ENCODE results near the gene CELSR1. TPM values are rescaled to one million over a fixed set of nuclear protein-coding genes. Genes with fewer than 3 reads are reported as not detected.

Gene CELSR1
- total and polyA plus RNA-seq, 12 donors: 0.11 to 4.3 (median 1.9) TPM

- no peak for DNase-seq
- WGBS, 4 donors: 68 to 81% (median 74%) methylated on average over 16 to 24 of the region's 24 CpGs
- TF ChIP-seq POLR2A (IDR thresholded peaks at IDR 0.05): no peak
- no peak for TF ChIP-seq CTCF (IDR thresholded peaks at IDR 0.05)
- intact Hi-C loops (cut with DNase I): no loop called here
- Histone ChIP-seq H3K9me3 (replicated peaks in 1 of 3) (no peaks in the 10 kb centered on the region), H3K4me1 (replicated peaks in 1 of 2) (no peaks in the 10 kb centered on the region), H3K27me3 (no peaks in the 10 kb centered on the region), H3K27ac (no peak overlapping the region), H3K4me3 (no peak overlapping the region), H3K36me3 (replicated peaks in 1 of 2) (no peaks in the 10 kb centered on the region)
Observed at GRCh38 chr22:46428602-46429324, 108.7 kb downstream of the CELSR1 start.

- intact Hi-C loops (cut with DNase I): no loop called here
Observed at GRCh38 chr22:46428171-46428570, 109.2 kb downstream of the CELSR1 start.

GRCh38 chr22:46425016-46425415 is 112.4 kb downstream of the CELSR1 start:
- intact Hi-C loops (cut with DNase I): no loop called here
- H3K4me1 ChIP-seq (replicated peaks in 1 of 2): no peaks in the 10 kb centered on the region
- TF ChIP-seq POLR2A (IDR thresholded peaks at IDR 0.05) (no peak), CTCF (IDR thresholded peaks at IDR 0.05) (no peak)

More at GRCh38 chr22:46428171-46428570, 109.2 kb downstream of the CELSR1 start:
- Histone ChIP-seq H3K27me3 (no peaks in the 10 kb centered on the region), H3K27ac (no peak overlapping the region), H3K4me3 (no peak overlapping the region), H3K36me3 (replicated peaks in 1 of 2) (no peaks in the 10 kb centered on the region), H3K9me3 (replicated peaks in 1 of 3) (no peaks in the 10 kb centered on the region), H3K4me1 (replicated peaks in 1 of 2) (no peaks in the 10 kb centered on the region)
- no peak for DNase-seq
- TF ChIP-seq CTCF (IDR thresholded peaks at IDR 0.05) (no peak), POLR2A (IDR thresholded peaks at IDR 0.05) (no peak)
- 93 to 97% (median 94%) methylated on average over 7 to 18 of the region's 18 CpGs for WGBS, 4 donors

GRCh38 chr22:46424496-46424895 is 112.9 kb downstream of the CELSR1 start:
- Histone ChIP-seq H3K27ac (no peak overlapping the region), H3K4me1 (replicated peaks in 1 of 2) (no peaks in the 10 kb centered on the region), H3K27me3 (no peaks in the 10 kb centered on the region), H3K4me3 (no peak overlapping the region), H3K36me3 (replicated peaks in 1 of 2) (no peaks in the 10 kb centered on the region), H3K9me3 (replicated peaks in 1 of 3) (no peaks in the 10 kb centered on the region)
- WGBS, 4 donors: 70 to 85% (median 74%) methylated on average over 5 of the region's 5 CpGs
- intact Hi-C loops (cut with DNase I): no loop called here
- no peak for DNase-seq
- no peak for TF ChIP-seq CTCF (IDR thresholded peaks at IDR 0.05)
- no peak for TF ChIP-seq POLR2A (IDR thresholded peaks at IDR 0.05)

More at GRCh38 chr22:46425016-46425415, 112.4 kb downstream of the CELSR1 start:
- H3K27me3 ChIP-seq: no peaks in the 10 kb centered on the region
- H3K36me3 ChIP-seq (replicated peaks in 1 of 2): no peaks in the 10 kb centered on the region
- H3K27ac ChIP-seq: no peak overlapping the region
- H3K9me3 ChIP-seq (replicated peaks in 1 of 3): no peaks in the 10 kb centered on the region
- WGBS, 4 donors: 43 to 67% (median 62%) methylated on average over 3 of the region's 3 CpGs
- DNase-seq: no peak
- no peak overlapping the region for H3K4me3 ChIP-seq

All from adrenal gland (tissue), 12 donors.